GM13977 (cell line): Measurements from ENCODE around the gene PACS1.

ENCODE experiments used
- DNase-seq: peaks from one replicate; pipeline ENCODE4 v3.0.0; 2012; ENCODE audit warnings: low spot score
- in situ Hi-C: fragments of 300-500 bp; cut with MboI; formaldehyde crosslinking; loops from one replicate; pipeline ENCODE4 v1.12.0; 2022; ENCODE audit warnings: low sequenced_read_pairs, low pct_unique_long_range_greater_than_20kb, mixed read lengths, inconsistent platforms; ENCODE audit not compliant: unreplicated experiment
- TF ChIP-seq, protein P1 (sequence below): IDR thresholded peaks from 2 replicates; pipeline ENCODE4 v1.5.1; 2012; ENCODE audit warnings: mild to moderate bottlenecking, control low read depth; ENCODE audit not compliant: insufficient read depth; ENCODE audit errors: extremely low read depth, missing control alignments

The PACS1 gene

DNA sequence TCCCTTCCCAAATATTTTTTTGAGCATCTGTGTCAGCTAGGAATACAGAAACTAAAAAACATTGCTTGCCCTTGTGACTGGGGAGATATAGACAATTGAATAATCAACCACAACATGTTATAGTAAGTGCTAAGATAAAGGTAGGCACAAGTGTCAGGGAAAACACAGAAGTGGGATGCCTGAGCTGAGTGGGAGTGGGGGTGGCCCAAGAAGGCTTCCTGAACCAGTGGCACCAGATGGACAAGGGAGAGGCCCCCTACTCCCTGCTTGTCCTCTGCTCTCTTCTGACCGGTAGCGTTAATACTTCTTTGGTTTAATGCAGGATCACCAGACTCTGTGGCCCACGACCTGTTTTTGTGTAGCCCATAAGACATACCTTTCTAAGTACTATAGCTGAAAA lies 48.8 kb downstream of the PACS1 start:
- TF ChIP-seq, protein P1, sequence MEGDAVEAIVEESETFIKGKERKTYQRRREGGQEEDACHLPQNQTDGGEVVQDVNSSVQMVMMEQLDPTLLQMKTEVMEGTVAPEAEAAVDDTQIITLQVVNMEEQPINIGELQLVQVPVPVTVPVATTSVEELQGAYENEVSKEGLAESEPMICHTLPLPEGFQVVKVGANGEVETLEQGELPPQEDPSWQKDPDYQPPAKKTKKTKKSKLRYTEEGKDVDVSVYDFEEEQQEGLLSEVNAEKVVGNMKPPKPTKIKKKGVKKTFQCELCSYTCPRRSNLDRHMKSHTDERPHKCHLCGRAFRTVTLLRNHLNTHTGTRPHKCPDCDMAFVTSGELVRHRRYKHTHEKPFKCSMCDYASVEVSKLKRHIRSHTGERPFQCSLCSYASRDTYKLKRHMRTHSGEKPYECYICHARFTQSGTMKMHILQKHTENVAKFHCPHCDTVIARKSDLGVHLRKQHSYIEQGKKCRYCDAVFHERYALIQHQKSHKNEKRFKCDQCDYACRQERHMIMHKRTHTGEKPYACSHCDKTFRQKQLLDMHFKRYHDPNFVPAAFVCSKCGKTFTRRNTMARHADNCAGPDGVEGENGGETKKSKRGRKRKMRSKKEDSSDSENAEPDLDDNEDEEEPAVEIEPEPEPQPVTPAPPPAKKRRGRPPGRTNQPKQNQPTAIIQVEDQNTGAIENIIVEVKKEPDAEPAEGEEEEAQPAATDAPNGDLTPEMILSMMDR: no peak
- in situ Hi-C loops: no loop called here
- no peak for DNase-seq

DNA sequence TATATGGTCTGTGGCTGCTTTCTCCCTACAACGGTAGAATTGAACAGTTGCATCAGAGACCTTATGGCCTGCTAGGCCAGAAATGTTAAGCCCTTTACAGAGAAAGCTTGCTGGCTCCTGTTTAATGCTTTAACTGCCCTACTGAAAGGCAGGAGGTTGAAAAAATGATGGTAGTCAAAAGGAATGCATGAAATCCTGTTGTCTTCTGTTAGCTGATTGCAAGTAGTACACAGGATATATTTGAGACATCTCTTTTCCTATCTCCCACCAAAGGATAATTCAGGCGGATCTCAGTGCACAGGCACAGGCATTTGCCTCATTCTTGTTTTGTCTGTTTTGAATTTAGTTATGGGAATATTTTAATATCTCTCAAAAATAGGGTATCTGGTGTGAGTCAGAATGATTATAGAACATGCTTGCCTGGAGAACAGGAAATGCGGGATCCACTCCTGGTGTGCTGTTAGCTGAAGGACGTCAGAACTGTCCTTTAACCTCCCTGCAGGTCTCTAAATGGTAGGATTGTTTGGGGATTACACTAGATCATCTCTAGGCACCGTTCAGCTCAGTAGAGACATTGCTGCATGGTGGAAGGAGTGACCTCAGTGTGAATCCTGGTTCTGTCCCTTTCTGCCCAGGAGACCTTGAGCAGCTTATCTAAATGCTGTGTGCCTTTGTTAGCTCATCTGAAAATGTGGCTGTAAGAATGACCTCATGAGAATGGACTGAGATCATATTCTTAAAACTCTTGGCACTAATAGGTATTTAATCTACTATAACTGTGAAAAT lies 49.5 kb downstream of the PACS1 start:
- DNase-seq: no peak
- in situ Hi-C loops: no loop called here
- TF ChIP-seq, protein P1: no peak

DNA sequence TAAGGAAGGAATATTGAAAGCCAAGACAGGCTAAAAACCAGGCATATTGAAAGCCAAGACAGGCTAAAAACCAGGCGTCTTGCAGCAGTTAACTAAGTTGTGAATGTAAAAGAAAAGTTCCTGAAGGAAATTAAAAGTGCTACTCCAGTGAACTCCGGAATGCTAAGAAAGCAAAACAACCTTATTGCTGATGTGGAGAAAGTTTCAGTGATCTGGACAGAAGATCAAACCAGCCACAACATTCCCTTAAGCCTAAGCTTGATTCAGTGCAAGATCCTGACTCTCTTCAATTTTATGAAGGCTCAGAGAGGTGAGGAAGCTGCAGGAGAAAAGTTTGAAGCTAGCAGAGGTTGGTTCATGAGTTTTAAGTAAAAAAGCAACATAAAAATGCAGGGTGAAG lies 51.4 kb downstream of the PACS1 start:
- no peak for DNase-seq
- TF ChIP-seq, protein P1: no peak
- in situ Hi-C loops: no loop called here

DNA sequence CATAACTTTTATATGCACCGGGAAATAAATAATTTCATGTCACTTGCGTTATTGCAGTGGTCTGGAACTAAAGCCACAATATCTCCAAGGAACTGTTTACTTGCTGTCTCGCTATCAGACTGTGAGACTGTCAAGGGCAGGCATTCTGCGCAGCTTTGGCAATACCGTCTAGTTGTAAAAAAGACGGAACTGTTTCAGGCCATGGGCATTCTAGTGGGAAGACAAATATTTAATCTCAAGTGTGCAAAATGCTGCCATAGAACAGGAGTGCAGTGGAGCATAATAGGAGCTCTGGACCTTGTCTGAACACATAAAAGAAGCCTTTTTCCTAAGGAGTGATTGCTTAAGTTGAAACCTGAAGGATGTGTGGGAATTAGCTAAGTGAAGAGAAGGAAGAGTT lies 53.8 kb downstream of the PACS1 start:
- TF ChIP-seq, protein P1: no peak
- DNase-seq: no peak

DNA sequence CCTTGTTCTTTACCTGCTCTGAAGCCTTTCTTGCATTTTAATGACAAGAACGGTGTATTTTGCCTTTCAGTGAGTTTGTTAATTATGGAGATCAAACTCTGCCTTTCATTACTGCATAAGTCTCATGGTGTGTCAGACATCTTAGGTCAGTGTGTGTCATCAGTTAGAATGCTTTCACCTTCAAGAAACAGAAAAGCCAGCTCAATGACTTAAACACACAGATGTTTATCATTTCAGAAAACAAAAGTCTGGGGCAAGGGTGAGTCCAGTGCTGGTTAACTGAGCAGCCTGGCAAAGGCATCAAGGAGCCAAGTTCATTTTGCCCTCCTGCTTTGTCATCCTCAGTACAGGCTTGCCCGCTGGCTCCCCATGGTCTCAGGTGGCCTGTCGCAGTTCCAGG lies 54.5 kb downstream of the PACS1 start:
- DNase-seq: no peak
- in situ Hi-C loops: no loop called here
- TF ChIP-seq, protein P1: no peak

More for the DNA sequence above, 53.8 kb downstream of the PACS1 start:
- in situ Hi-C loops: no loop called here

DNA sequence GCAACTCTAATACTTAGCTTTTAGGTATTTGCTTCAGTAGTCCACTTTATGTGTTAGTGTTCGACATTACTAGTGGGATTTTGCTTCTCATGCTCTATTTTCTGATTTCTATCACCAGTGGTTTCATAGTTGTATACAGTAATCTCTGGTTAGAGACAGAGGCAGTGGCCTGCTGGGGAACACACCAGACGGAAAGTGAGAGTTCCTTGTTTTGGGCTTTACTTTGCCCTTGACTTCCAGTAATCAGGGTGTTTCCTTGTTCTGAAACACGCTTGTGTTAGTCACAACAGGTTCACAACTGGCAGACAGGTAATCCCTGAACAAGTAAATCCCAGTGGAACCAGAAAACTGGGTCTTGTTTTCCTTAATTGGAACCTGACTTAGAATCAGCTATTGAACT lies 56.0 kb downstream of the PACS1 start:
- no peak for DNase-seq
- TF ChIP-seq, protein P1: no peak
- in situ Hi-C loops: no loop called here
